GM19240 (cell line): ENCODE results near the gene CRACDL.

Source experiments
- DNase-seq: peaks from one replicate; pipeline ENCODE4 v3.0.0; 2011; ENCODE audit warnings: low spot score; ENCODE audit not compliant: insufficient read length

The CRACDL gene

GRCh38 chr2:98751748-98752147 is 184.3 kb downstream of the CRACDL start:
- DNase-seq = no peak

DNA sequence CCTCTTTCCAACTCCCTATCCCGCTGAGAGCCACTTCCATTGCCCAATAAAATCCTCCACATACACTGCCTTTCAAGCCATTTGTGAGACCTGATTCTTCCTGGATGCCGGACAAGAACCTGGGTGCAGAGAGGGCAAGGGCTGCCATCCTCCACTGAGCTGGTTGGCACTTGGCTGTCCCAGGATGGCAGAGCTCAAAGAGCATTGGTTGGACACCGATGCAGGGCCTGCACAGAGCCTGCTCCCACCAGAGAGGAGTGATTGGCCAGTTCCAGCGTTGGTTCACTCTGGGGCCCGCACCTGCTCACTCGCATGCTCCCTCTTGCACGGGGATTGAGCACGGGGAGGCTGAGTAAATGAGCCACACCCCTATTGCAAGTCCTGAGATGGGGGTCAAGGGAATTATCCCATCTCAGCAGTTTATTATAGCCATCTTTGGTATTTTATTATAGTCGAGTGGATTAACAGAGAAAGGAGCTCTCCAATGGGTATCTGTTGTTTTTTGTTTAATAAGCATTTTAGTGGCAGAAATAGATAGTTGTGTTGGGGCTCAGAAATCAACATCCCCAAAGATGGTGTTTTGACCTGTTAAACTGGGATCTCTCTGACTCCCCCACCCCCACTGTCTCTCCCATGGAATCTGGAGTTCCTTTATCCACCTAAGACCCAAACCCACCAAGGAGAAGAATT is 185.3 kb downstream of the CRACDL start:
- DNase-seq = no peak

- DNase-seq = no peak
These were observed 187.0 kb downstream of the CRACDL start for GRCh38 chr2:98749066-98749450.

- DNase-seq = no peak
These were observed 187.5 kb downstream of the CRACDL start for GRCh38 chr2:98748292-98749065.

GRCh38 chr2:98747888-98748287 is 188.1 kb downstream of the CRACDL start:
- no peak for DNase-seq

DNA sequence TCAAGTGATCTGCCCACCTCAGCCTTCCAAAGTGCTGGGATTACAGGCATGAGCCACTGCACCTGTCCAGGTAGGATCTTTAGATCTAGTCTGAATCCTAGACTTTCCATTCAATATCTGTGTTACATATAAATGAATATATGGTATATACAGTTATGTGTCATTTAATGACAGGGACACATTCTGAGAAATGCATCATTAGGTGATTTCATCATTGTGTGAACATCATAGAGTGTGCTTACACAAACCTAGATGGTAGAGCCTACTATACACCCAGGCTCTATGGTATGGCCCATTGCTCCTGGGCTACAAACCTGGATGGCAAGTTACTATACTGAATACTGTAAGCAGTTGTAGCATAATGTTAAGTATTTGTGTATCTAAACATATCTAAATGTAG is 189.6 kb downstream of the CRACDL start:
- DNase-seq = no peak

GRCh38 chr2:98744595-98744994 is 191.4 kb downstream of the CRACDL start:
- DNase-seq = no peak
